Hematopoietic multipotent progenitor cell (in vitro differentiated cells): ENCODE results near the gene CREB3L2. TPM values are rescaled to one million over a fixed set of nuclear protein-coding genes. Genes with fewer than 3 reads are reported as not detected.

ENCODE experiments used
- total RNA-seq: library from RNA; depleted of rRNA; stranded (reverse); fragments of >200 nt; gene quantifications from one replicate; pipeline ENCODE4 v1.2.3, GENCODE V29; 2012

CREB3L2 gene
- total RNA-seq, 1 donor = 25.0 TPM

Other genes with a start within 250 kb of the CREB3L2 start
- under 0.01 TPM for gene DGKI, start 155.1 kb downstream of the CREB3L2 start, total RNA-seq
- not detected for gene AKR1D1, start 74.4 kb upstream of the CREB3L2 start, total RNA-seq